GM12878 (cell line): ENCODE results near the gene FLVCR2. TPM values are rescaled to one million over a fixed set of nuclear protein-coding genes. Genes with fewer than 3 reads are reported as not detected.

ENCODE experiments used
- ATAC-seq: fragments of 200-7000 bp; cut with Tn5 transposase; 3 replicates; pipeline ENCODE4 v1.9.1; 2020; ENCODE audit warnings: mild to moderate bottlenecking, moderate library complexity
- BruUV-seq: library from RNA; stranded (reverse); fragments of 400-500 nt; replicated peaks from 2 replicates; lab custom pipeline; 2021; lab: Mats Ljungman, UMichigan
- CTCF ChIA-PET: fragments of 300-600 bp; sonication (Branson Sonifier 250); formaldehyde crosslinking; extraction: SDS; loops from one replicate; lab custom pipeline; 2021; ENCODE audit warnings: inconsistent platforms; lab: Yijun Ruan, JAX
- POLR2A ChIA-PET: fragments of 350-600 bp; formaldehyde crosslinking; extraction: SDS; loops from one replicate; lab custom pipeline; 2021; ENCODE audit warnings: inconsistent platforms; lab: Charles Lee
- RAD21 ChIA-PET: fragments of 300-600 bp; sonication (Branson Sonifier 250); formaldehyde crosslinking; loops from one replicate; lab custom pipeline; 2023; ENCODE audit warnings: antibody characterized with exemption; ENCODE audit not compliant: unreplicated experiment; lab: Charles Lee
- SMC1A ChIA-PET: fragments of 300-600 bp; sonication (Branson Sonifier 250); formaldehyde crosslinking; loops from one replicate; lab custom pipeline; 2023; ENCODE audit not compliant: unreplicated experiment, uncharacterized antibody; lab: Charles Lee
- DNase-seq: peaks from one replicate; pipeline ENCODE4 v3.0.0-alpha.2; 2011; ENCODE audit warnings: low read depth, low spot score
- FAIRE-seq: peaks from 3 replicates; lab custom pipeline; 2011; peaks lifted over from hg19 to GRCh38; lab: Jason Lieb, UNC
- H2AFZ ChIP-seq: 2 replicates; pipeline ENCODE4 v1.6.0; 2011; ENCODE audit warnings: low read depth, low read length, control low read depth; ENCODE audit not compliant: control insufficient read depth
- H3K27ac ChIP-seq: 2 replicates; pipeline ENCODE4 v1.5.1; 2011; ENCODE audit warnings: control low read depth; ENCODE audit not compliant: control insufficient read depth, insufficient read depth
- H3K27me3 ChIP-seq, 2 experiments: replicated peaks in 1 of 2; 2 replicates each; pipeline versions ENCODE4 v1.6.0 to v1.6.1; 2011; ENCODE audit warnings: low read length in 1 of 2; ENCODE audit not compliant: control insufficient read depth in 2 of 2, insufficient read depth in 2 of 2
- H3K36me3 ChIP-seq, 2 experiments: 2 replicates each; pipeline ENCODE4 v1.5.1; 2011; ENCODE audit warnings: low read length in 1 of 2; ENCODE audit not compliant: control insufficient read depth in 2 of 2, insufficient read depth in 2 of 2
- H3K4me1 ChIP-seq: 2 replicates; pipeline ENCODE4 v1.6.1; 2011; ENCODE audit warnings: mild to moderate bottlenecking, low read length, moderate library complexity, mixed read lengths; ENCODE audit not compliant: control insufficient read depth, insufficient read depth
- H3K4me2 ChIP-seq: 2 replicates; pipeline ENCODE4 v1.6.0; 2011; ENCODE audit warnings: control low read depth; ENCODE audit not compliant: control insufficient read depth, insufficient read depth
- H3K4me3 ChIP-seq: fragments of 200-600 bp; sonication (generic); 2 replicates; pipeline ENCODE4 v1.5.1; 2016
- H3K79me2 ChIP-seq: 2 replicates; pipeline ENCODE4 v1.6.0; 2011; ENCODE audit warnings: low read length; ENCODE audit not compliant: control insufficient read depth, insufficient read depth
- H3K9ac ChIP-seq: 2 replicates; pipeline ENCODE4 v1.8.0; 2011; ENCODE audit warnings: low read length, control low read depth, mixed read lengths; ENCODE audit not compliant: control insufficient read depth, insufficient read depth
- H3K9me3 ChIP-seq: replicated peaks from 3 replicates; pipeline ENCODE4 v1.5.1; 2011; ENCODE audit warnings: mild to moderate bottlenecking, low read length; ENCODE audit not compliant: control insufficient read depth, insufficient read depth
- H4K20me1 ChIP-seq: 2 replicates; pipeline ENCODE4 v1.6.0; 2011; ENCODE audit not compliant: control insufficient read depth, insufficient read depth
- CHD2 ChIP-seq: IDR thresholded peaks from 2 replicates; pipeline ENCODE4 v1.6.1; 2011; ENCODE audit warnings: low read depth, low read length, improper control_type of control experiment, borderline replicate concordance
- REST ChIP-seq: IDR thresholded peaks from 2 replicates; pipeline ENCODE4 v1.6.1; 2012; ENCODE audit warnings: mild to moderate bottlenecking, low read depth, low read length
- ZBTB40 ChIP-seq: fragments of 450-650 bp; IDR thresholded peaks from 2 replicates; pipeline ENCODE4 v1.6.1; 2016; ENCODE audit warnings: mild to moderate bottlenecking, moderate library complexity, borderline replicate concordance
- WGBS: methylation state at CpG from one replicate; pipeline ENCODE4 v1.1.6; 2016; ENCODE audit warnings: low lambda C conversion rate; ENCODE audit not compliant: insufficient replicate concordance, insufficient coverage; ENCODE audit errors: missing lambda C conversion rate; 5-methylcytosine and 5-hydroxymethylcytosine counted together
- in situ Hi-C: fragments of 300-500 bp; cut with MboI; formaldehyde crosslinking; loops from 9 replicates; pipeline ENCODE4 v1.14.3; 2018; ENCODE audit warnings: mixed read lengths
- intact Hi-C: fragments of 100-400 bp; cut with micrococcal nuclease; formaldehyde crosslinking; loops from one replicate; pipeline ENCODE4 v1.14.2; 2022; ENCODE audit not compliant: unreplicated experiment
- polyA plus RNA-seq, 11 experiments: library from polyadenylated mRNA; depleted of rRNA in 4 of 11; unstranded in 6 of 11; stranded (reverse) in 5 of 11; fragments of >200 nt; fragmentation: Nextera tagmentation in 4 of 11; fragmentation: Illumina TruSeq in 1 of 11; extraction: Ambion mirVana in 4 of 11; extraction: Trizol in 1 of 11; gene quantifications; 1 replicate in 1 of 11; 2 replicates in 10 of 11; pipeline versions ENCODE4 v1.2.1 to v1.2.3, GENCODE V29; 2011 to 2016; ENCODE audit warnings: inconsistent platforms in 2 of 11, missing spikeins in 2 of 11, low read depth in 1 of 11
- total RNA-seq, 4 experiments: library from RNA; depleted of rRNA in 3 of 4; stranded (reverse); fragments of >200 nt in 3 of 4; fragmentation: Illumina TruSeq in 1 of 4; extraction: Trizol in 1 of 4; gene quantifications; 2 replicates each; pipeline versions ENCODE4 v1.2.1 to v1.2.3, GENCODE V29; 2013 to 2021

The FLVCR2 gene
- total and polyA plus RNA-seq, 10 of the 15 experiments (the other 5 are each of a cell fraction or from before 2014, with no cell fraction given), result 0.24 to 3.7 (median 1.6) TPM

GRCh38 chr14:75607044-75607443 lies 28.6 kb downstream of the FLVCR2 start (continued):
- no peak for TF ChIP-seq ZBTB40

- ChIA-PET CTCF (interaction anchor here (0.6 to 2.4 kb wide), 5 partner anchors 9 to 47 kb away, joined by 3 to 11 read pairs (median 3); no protein-coding TSS in a partner anchor), POLR2A (no interaction called here), RAD21 (no interaction called here), SMC1A (interaction anchor here (0.9 to 3.4 kb wide), 3 partner anchors 10 to 21 kb away, joined by 3 to 13 read pairs (median 3); no protein-coding TSS in a partner anchor)
- Histone ChIP-seq H3K27ac (no peak overlapping the region), H3K36me3 (no peaks in the 10 kb centered on the region), H3K9ac (no peak overlapping the region), H3K4me3 (no peak overlapping the region), H3K27me3 (no peaks in the 10 kb centered on the region), H4K20me1 (no peaks in the 10 kb centered on the region), H3K79me2 (no peaks in the 10 kb centered on the region), H3K4me1 (no peaks in the 10 kb centered on the region), H3K9me3 (peaks cover 15% of the 10 kb centered on the region), H2AFZ (no peak overlapping the region), H3K4me2 (no peak overlapping the region)
- in situ Hi-C loops, result no loop called here
- intact Hi-C loops, result no loop called here
- DNase-seq (no peak), FAIRE-seq (no peak), ATAC-seq (no peak)
- 67% methylated on average over 12 of the region's 12 CpGs for WGBS
- BruUV-seq, result no TSS peak
- no peak for TF ChIP-seq REST
- TF ChIP-seq CHD2, result no peak
Measured at GRCh38 chr14:75607842-75608640, 29.6 kb downstream of the FLVCR2 start.
